Neural cell (in vitro differentiated cells): ENCODE results near the gene PTH. TPM values are rescaled to one million over a fixed set of nuclear protein-coding genes. Genes with fewer than 3 reads are reported as not detected.
A peak's percentile ranks its signal among the peaks of the same experiment; 100 is the strongest.

Source experiments
- H2AFZ ChIP-seq: fragments of 200-600, 300-800 bp; sonication (generic), shearing (Covaris generic); 2 replicates; pipeline ENCODE4 v1.6.0; 2014; ENCODE audit warnings: low read depth, mild to moderate bottlenecking, antibody characterized with exemption, low read length, moderate library complexity
- H3F3A ChIP-seq: fragments of 200-600 bp; shearing (Covaris generic); 2 replicates; pipeline ENCODE4 v1.6.1; 2016; ENCODE audit warnings: mild to moderate bottlenecking, moderate library complexity, mixed read lengths, antibody characterized with exemption, low read length; ENCODE audit not compliant: insufficient read depth, poor library complexity, severe bottlenecking
- H3K27ac ChIP-seq: fragments of 200-600, 300-800 bp; sonication (generic), shearing (Covaris generic); 2 replicates; pipeline ENCODE4 v1.5.1; 2014; ENCODE audit warnings: mild to moderate bottlenecking, low read length, moderate library complexity
- H3K27me3 ChIP-seq: fragments of 300-800, 200-600 bp; sonication (generic), shearing (Covaris generic); 2 replicates; pipeline ENCODE4 v1.6.0; 2014; ENCODE audit warnings: mild to moderate bottlenecking, low read depth, low read length, moderate library complexity; ENCODE audit not compliant: insufficient read depth
- H3K36me3 ChIP-seq: fragments of 300-800, 200-600 bp; sonication (generic), shearing (Covaris generic); 2 replicates; pipeline ENCODE4 v1.5.1; 2014; ENCODE audit warnings: mild to moderate bottlenecking, antibody characterized with exemption, low read length, moderate library complexity; ENCODE audit not compliant: insufficient read depth
- H3K4me2 ChIP-seq: fragments of 300-800, 200-600 bp; sonication (generic), shearing (Covaris generic); 2 replicates; pipeline ENCODE4 v1.6.0; 2014; ENCODE audit warnings: mild to moderate bottlenecking, low read length
- H3K4me3 ChIP-seq: fragments of 300-800, 200-600 bp; sonication (generic), shearing (Covaris generic); 2 replicates; pipeline ENCODE4 v1.5.1; 2014; ENCODE audit warnings: mild to moderate bottlenecking, low read length, moderate library complexity
- H3K79me2 ChIP-seq: fragments of 200-600 bp; shearing (Covaris generic); replicated peaks from 2 replicates; pipeline ENCODE4 v1.6.0; 2014; ENCODE audit warnings: mild to moderate bottlenecking, low read length, moderate library complexity; ENCODE audit not compliant: insufficient read depth
- H3K9ac ChIP-seq: fragments of 300-800, 200-600 bp; sonication (generic), shearing (Covaris generic); 2 replicates; pipeline ENCODE4 v1.6.1; 2016; ENCODE audit warnings: mild to moderate bottlenecking, low read length, mixed read lengths
- H3K9me2 ChIP-seq: fragments of 200-600 bp; shearing (Covaris generic); 2 replicates; pipeline ENCODE4 v1.6.1; 2016; ENCODE audit warnings: mild to moderate bottlenecking, low read length, mixed read lengths; ENCODE audit not compliant: insufficient read depth
- H3K9me3 ChIP-seq: fragments of 200-600, 300-800 bp; sonication (generic), shearing (Covaris generic); 2 replicates; pipeline ENCODE4 v1.6.1; 2016; ENCODE audit warnings: mild to moderate bottlenecking, mixed run types, low read length, moderate library complexity, mixed read lengths
- H4K20me1 ChIP-seq: fragments of 200-600 bp; shearing (Covaris generic); 2 replicates; pipeline ENCODE4 v1.6.1; 2016; ENCODE audit warnings: mild to moderate bottlenecking, mixed run types; ENCODE audit not compliant: insufficient read depth
- EP300 ChIP-seq: fragments of 450-650 bp; conservative IDR thresholded peaks from 2 replicates; pipeline ENCODE4 v1.6.1; 2014; ENCODE audit warnings: antibody characterized with exemption, mild to moderate bottlenecking, moderate library complexity; ENCODE audit not compliant: poor library complexity, severe bottlenecking
- EZH2 ChIP-seq: fragments of 200-600, 300-800 bp; shearing (Covaris generic), sonication (generic); IDR thresholded peaks from 2 replicates; pipeline ENCODE4 v1.6.1; 2014; ENCODE audit warnings: antibody characterized with exemption, low read length, borderline replicate concordance, mild to moderate bottlenecking; ENCODE audit not compliant: insufficient read depth, poor library complexity, severe bottlenecking
- MXI1 ChIP-seq: fragments of 450-650 bp; conservative IDR thresholded peaks from 2 replicates; pipeline ENCODE4 v1.6.1; 2014; ENCODE audit warnings: antibody characterized with exemption, mild to moderate bottlenecking; ENCODE audit not compliant: poor library complexity, severe bottlenecking
- POLR2AphosphoS5 ChIP-seq: IDR thresholded peaks from 2 replicates; pipeline ENCODE4 v1.6.1; 2012
- RAD21 ChIP-seq: fragments of 450-650 bp; conservative IDR thresholded peaks from 2 replicates; pipeline ENCODE4 v1.6.1; 2014; ENCODE audit warnings: antibody characterized with exemption, mild to moderate bottlenecking, moderate library complexity
- REST ChIP-seq: IDR thresholded peaks from 2 replicates; pipeline ENCODE4 v1.6.1; 2012; ENCODE audit warnings: borderline replicate concordance
- SMC3 ChIP-seq: fragments of 450-650 bp; conservative IDR thresholded peaks from 2 replicates; pipeline ENCODE4 v1.6.1; 2014; ENCODE audit warnings: antibody characterized with exemption, mild to moderate bottlenecking, moderate library complexity; ENCODE audit not compliant: poor library complexity
- TAF1 ChIP-seq: IDR thresholded peaks from 2 replicates; pipeline ENCODE4 v1.6.1; 2012; ENCODE audit warnings: low read depth
- polyA plus RNA-seq: library from polyadenylated mRNA; depleted of rRNA; stranded (reverse); fragments of >200 nt; gene quantifications from 2 replicates; pipeline ENCODE4 v1.2.3, GENCODE V29; 2014
- TF ChIP-seq, protein P1 (sequence below): fragments of 450-650 bp; IDR thresholded peaks from 2 replicates; pipeline ENCODE4 v1.5.1; 2014; ENCODE audit warnings: antibody characterized with exemption, mild to moderate bottlenecking, moderate library complexity; ENCODE audit not compliant: poor library complexity, severe bottlenecking

Gene PTH
- polyA plus RNA-seq, 1 donor from 2014 or later, result not detected

GRCh38 chr11:13465909-13466371, 29.9 kb downstream of the PTH start:
- no peaks in the 10 kb centered on the region for H3K36me3 ChIP-seq
- no peak overlapping the region for H3K9ac ChIP-seq
- H3F3A ChIP-seq, result no peaks in the 10 kb centered on the region
- H3K9me3 ChIP-seq, result no peaks in the 10 kb centered on the region
- no peak overlapping the region for H3K4me3 ChIP-seq
- H2AFZ ChIP-seq, result no peak overlapping the region
- peaks cover 17% of the 10 kb centered on the region for H3K79me2 ChIP-seq
- H3K4me2 ChIP-seq, result no peak overlapping the region
- no peaks in the 10 kb centered on the region for H3K27me3 ChIP-seq
- no peak for TF ChIP-seq POLR2AphosphoS5
- TF ChIP-seq MXI1, result no peak
- TF ChIP-seq REST, result no peak
- peak; percentile 71 for TF ChIP-seq SMC3
- no peak for TF ChIP-seq EP300
- TF ChIP-seq TAF1, result no peak
- peak; percentile 64 for TF ChIP-seq RAD21
- no peak for TF ChIP-seq EZH2
- TF ChIP-seq, protein P1, sequence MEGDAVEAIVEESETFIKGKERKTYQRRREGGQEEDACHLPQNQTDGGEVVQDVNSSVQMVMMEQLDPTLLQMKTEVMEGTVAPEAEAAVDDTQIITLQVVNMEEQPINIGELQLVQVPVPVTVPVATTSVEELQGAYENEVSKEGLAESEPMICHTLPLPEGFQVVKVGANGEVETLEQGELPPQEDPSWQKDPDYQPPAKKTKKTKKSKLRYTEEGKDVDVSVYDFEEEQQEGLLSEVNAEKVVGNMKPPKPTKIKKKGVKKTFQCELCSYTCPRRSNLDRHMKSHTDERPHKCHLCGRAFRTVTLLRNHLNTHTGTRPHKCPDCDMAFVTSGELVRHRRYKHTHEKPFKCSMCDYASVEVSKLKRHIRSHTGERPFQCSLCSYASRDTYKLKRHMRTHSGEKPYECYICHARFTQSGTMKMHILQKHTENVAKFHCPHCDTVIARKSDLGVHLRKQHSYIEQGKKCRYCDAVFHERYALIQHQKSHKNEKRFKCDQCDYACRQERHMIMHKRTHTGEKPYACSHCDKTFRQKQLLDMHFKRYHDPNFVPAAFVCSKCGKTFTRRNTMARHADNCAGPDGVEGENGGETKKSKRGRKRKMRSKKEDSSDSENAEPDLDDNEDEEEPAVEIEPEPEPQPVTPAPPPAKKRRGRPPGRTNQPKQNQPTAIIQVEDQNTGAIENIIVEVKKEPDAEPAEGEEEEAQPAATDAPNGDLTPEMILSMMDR, result peak; percentile 78
- no peak overlapping the region for H3K27ac ChIP-seq
- no peaks in the 10 kb centered on the region for H4K20me1 ChIP-seq
- H3K9me2 ChIP-seq, result no peaks in the 10 kb centered on the region

DNA sequence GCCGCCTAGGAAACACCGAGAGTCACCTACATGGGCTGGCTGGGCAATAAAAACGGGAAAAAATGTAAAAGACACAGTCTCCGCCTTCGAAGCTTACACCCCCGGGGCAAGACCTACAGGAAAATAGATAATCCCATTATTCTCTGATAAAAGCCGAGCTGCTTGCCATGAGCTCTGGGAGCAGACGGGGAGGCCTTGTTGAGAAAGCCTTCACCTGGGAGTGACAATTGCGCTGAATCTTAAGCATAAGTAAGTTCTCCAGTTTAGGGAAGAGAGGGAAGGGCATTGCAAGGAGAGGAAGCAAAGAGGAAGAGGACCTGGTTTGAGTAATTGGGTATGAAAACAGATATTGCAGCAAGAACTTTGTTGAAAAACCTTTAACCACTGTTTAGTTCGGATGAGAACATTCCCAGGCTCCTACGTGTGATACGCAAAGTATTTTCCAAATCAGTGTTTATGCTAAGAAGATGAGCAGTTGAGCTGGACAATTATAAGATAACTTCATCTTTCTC, 32.0 kb downstream of the PTH start:
- Histone ChIP-seq H3F3A (no peaks in the 10 kb centered on the region), H3K9me3 (no peaks in the 10 kb centered on the region)
- TF ChIP-seq MXI1, result no peak
- no peak for TF ChIP-seq SMC3
- TF ChIP-seq, protein P1, result no peak
- no peak for TF ChIP-seq TAF1
- TF ChIP-seq POLR2AphosphoS5, result no peak
- TF ChIP-seq RAD21, result no peak
- no peak for TF ChIP-seq REST
- TF ChIP-seq EP300, result no peak
- no peak for TF ChIP-seq EZH2

More for the DNA sequence above, 32.0 kb downstream of the PTH start:
- Histone ChIP-seq H3K4me3 (peak overlapping the region; percentile 87), H3K36me3 (no peaks in the 10 kb centered on the region), H4K20me1 (no peaks in the 10 kb centered on the region), H3K27ac (peak overlapping the region; percentile 98), H3K4me2 (peak overlapping the region; percentile 15), H3K9me2 (no peaks in the 10 kb centered on the region), H3K27me3 (no peaks in the 10 kb centered on the region), H3K9ac (peak overlapping the region; percentile 99), H2AFZ (peak overlapping the region; percentile 79), H3K79me2 (peaks cover 35% of the 10 kb centered on the region)
